Naive thymus-derived CD4-positive, alpha-beta T cell (primary cell): ENCODE results near the gene RAMP1. TPM values are rescaled to one million over a fixed set of nuclear protein-coding genes. Genes with fewer than 3 reads are reported as not detected.
A peak's percentile ranks its signal among the peaks of the same experiment; 100 is the strongest.
"Not testable (repeated sequence)": the region's sequence is repeated elsewhere in the genome, so short reads cannot be mapped to it uniquely, and the experiment has no call there.

Source experiments
- ATAC-seq: fragments of 150-1000 bp; cut with Tn5 transposase; 2 replicates; pipeline ENCODE4 v1.10.0; 2021; ENCODE audit warnings: mild to moderate bottlenecking, moderate library complexity
- CTCF ChIA-PET: fragments of 350-600 bp; sonication (Branson Sonifier 250); formaldehyde crosslinking; loops from one replicate; lab custom pipeline; 2021; ENCODE audit warnings: antibody characterized with exemption; lab: Charles Lee
- POLR2A ChIA-PET: fragments of 350-600 bp; sonication (Branson Sonifier 250); formaldehyde crosslinking; loops from one replicate; lab custom pipeline; 2021; ENCODE audit warnings: antibody characterized with exemption, inconsistent platforms; lab: Charles Lee
- DNase-seq, 9 donors: peaks; one replicate each; pipeline versions ENCODE4 v3.0.0 to v3.0.0-alpha.2; 2020 to 2022; ENCODE audit warnings: mixed read lengths in 1 of 9
- H3K27ac ChIP-seq: one replicate; pipeline ENCODE4 v1.7.0; 2013; ENCODE audit warnings: mild to moderate bottlenecking, low read depth, low read length, moderate library complexity
- H3K27me3 ChIP-seq, 2 donors: one replicate each; pipeline ENCODE4 v1.7.0; 2013; ENCODE audit warnings: low read length in 2 of 2, mild to moderate bottlenecking in 2 of 2, moderate library complexity in 2 of 2; ENCODE audit not compliant: control insufficient read depth in 2 of 2, insufficient read depth in 2 of 2
- H3K36me3 ChIP-seq, 3 experiments: 1 replicate in 2 of 3; 2 replicates in 1 of 3; pipeline ENCODE4 v1.7.0; 2013; ENCODE audit warnings: low read length in 3 of 3, mild to moderate bottlenecking in 3 of 3, moderate library complexity in 1 of 3; ENCODE audit not compliant: insufficient read depth in 3 of 3, control insufficient read depth in 2 of 3
- H3K4me1 ChIP-seq, 2 donors: one replicate each; pipeline ENCODE4 v1.7.0; 2013; ENCODE audit warnings: low read length in 2 of 2, mild to moderate bottlenecking in 2 of 2, moderate library complexity in 1 of 2; ENCODE audit not compliant: control insufficient read depth in 2 of 2, insufficient read depth in 2 of 2
- H3K4me3 ChIP-seq: 2 replicates; pipeline ENCODE4 v1.7.0; 2013; ENCODE audit warnings: mild to moderate bottlenecking, low read length
- H3K9me3 ChIP-seq, 3 experiments: 1 replicate in 2 of 3; 2 replicates in 1 of 3; pipeline ENCODE4 v1.7.0; 2013; ENCODE audit warnings: low read length in 3 of 3; ENCODE audit not compliant: control insufficient read depth in 2 of 3
- H3K27ac Mint-ChIP-seq, 9 donors: one replicate each; pipeline ENCODE4 v1.8.0; 2020 to 2022; ENCODE audit warnings: mixed read lengths in 9 of 9, mild to moderate bottlenecking in 8 of 9, moderate library complexity in 5 of 9, inconsistent platforms in 2 of 9
- H3K27me3 Mint-ChIP-seq, 5 donors: one replicate each; pipeline ENCODE4 v1.8.0; 2021 to 2022; ENCODE audit warnings: mixed read lengths in 5 of 5, mild to moderate bottlenecking in 1 of 5
- H3K36me3 Mint-ChIP-seq, 5 donors: one replicate each; pipeline ENCODE4 v1.8.0; 2020 to 2022; ENCODE audit warnings: mixed read lengths in 5 of 5, mild to moderate bottlenecking in 3 of 5, inconsistent platforms in 1 of 5
- H3K4me1 Mint-ChIP-seq, 7 donors: one replicate each; pipeline ENCODE4 v1.8.0; 2020 to 2022; ENCODE audit warnings: mixed read lengths in 7 of 7, mild to moderate bottlenecking in 3 of 7, inconsistent platforms in 1 of 7
- H3K4me3 Mint-ChIP-seq, 10 donors: one replicate each; pipeline ENCODE4 v1.8.0; 2020 to 2022; ENCODE audit warnings: mild to moderate bottlenecking in 10 of 10, mixed read lengths in 10 of 10, moderate library complexity in 6 of 10, inconsistent platforms in 2 of 10
- H3K9me3 Mint-ChIP-seq, 11 donors: one replicate each; pipeline ENCODE4 v1.8.0; 2020 to 2022; ENCODE audit warnings: mixed read lengths in 11 of 11, mild to moderate bottlenecking in 4 of 11, inconsistent platforms in 1 of 11, moderate library complexity in 1 of 11
- intact Hi-C, 2 donors: fragments of 100-400 bp; cut with micrococcal nuclease; formaldehyde crosslinking; loops; one replicate each; pipeline ENCODE4 v1.15.1; 2023
- polyA plus RNA-seq, 2 donors: library from polyadenylated mRNA; unstranded; fragments of 300-500 nt; fragmentation: Illumina TruSeq; gene quantifications; one replicate each; pipeline ENCODE4 v1.2.3, GENCODE V29; 2021
- total RNA-seq, 6 experiments: library from RNA in 5 of 6; stranded (reverse) in 5 of 6; gene quantifications; 1 replicate in 5 of 6; 2 replicates in 1 of 6; pipeline ENCODE4 v1.2.3 and lab custom pipeline; 2021 to 2026

RAMP1 gene
- total and polyA plus RNA-seq, 7 experiments from 2014 or later: 0.52 to 13.2 (median 0.95) TPM; not detected in 1

GRCh38 chr2:237942513-237942899, 83.1 kb downstream of the RAMP1 start:
- Histone ChIP-seq H3K36me3 (no peaks in the 10 kb centered on the region), H3K4me1 (peaks cover 34 to 40% of the 10 kb centered on the region in 2 donors), H3K9me3 (peaks cover 0 to 17% (median 0%) of the 10 kb centered on the region in 3 experiments), H3K27me3 (no peaks in the 10 kb centered on the region), H3K27ac (peak overlapping the region; percentile 68), H3K4me3 (peak overlapping the region; percentile 28)
- Mint-ChIP-seq H3K36me3 (peaks cover 4 to 49% (median 13%) of the 10 kb centered on the region in 5 donors), H3K27me3 (no peaks in the 10 kb centered on the region), H3K27ac (peak overlapping the region; percentile 87 to 99 (median 97)), H3K9me3 (peaks cover 0 to 43% (median 20%) of the 10 kb centered on the region in 11 donors), H3K4me3 (peak overlapping the region; percentile 64 to 89 (median 77)), H3K4me1 (peaks cover 36 to 86% (median 75%) of the 10 kb centered on the region in 7 donors)
- POLR2A ChIA-PET: interaction anchor here (0.7 to 3.3 kb wide), 15 partner anchors 10 to 197 kb away, joined by 3 to 14 read pairs (median 5); partner anchors contain the start of gene UBE2F
- intact Hi-C loops: loop anchor here in 1 of 2 donors (2.0 kb wide), 1 partner anchor 24 kb away; the partner anchor contains the start of gene UBE2F
- CTCF ChIA-PET: interaction anchor here (0.8 to 3.1 kb wide), 2 partner anchors 16 to 19 kb away, joined by 3 to 17 read pairs; no protein-coding TSS in a partner anchor
- ATAC-seq: no peak
- no peak for DNase-seq

DNA sequence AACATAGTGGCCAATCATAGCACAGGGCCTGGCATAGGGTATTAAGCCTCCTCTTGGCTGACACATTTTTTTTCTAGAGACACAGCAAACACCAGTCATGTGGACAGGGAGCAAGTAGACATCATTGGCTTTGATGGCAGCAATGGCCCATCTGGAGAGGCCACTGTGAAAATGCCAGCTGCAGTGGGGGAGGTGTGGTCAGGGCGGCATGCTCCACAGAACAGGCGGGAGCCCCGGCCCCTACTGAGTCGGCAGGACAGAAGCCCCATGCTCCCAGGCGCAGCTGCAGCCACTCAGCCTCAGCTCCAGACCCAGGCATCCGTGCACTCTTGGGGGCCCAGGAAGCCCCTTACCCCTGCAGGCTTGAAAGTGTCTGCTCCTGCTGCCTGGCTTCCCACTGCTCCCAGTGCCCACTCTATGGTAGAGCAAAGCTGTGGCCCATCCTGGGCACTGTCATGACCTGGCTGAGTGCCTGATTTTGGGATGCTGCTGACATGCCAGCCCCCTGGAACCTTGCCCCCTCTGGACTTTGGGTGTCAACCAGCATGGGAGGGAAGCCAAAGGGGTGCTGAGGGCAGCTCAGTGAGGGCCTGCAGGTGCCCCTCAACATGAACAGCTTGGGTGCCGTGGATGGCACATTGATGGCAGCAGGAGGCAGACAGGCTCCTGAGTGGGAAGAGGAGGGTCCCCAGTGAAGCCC, 84.1 kb downstream of the RAMP1 start:
- intact Hi-C loops: loop anchor here in 1 of 2 donors (2.0 kb wide), 1 partner anchor 23 kb away; the partner anchor contains the start of gene UBE2F
- Histone ChIP-seq H3K9me3 (peaks cover 0 to 17% (median 0%) of the 10 kb centered on the region in 3 experiments), H3K4me3 (no peak overlapping the region), H3K36me3 (no peaks in the 10 kb centered on the region), H3K27ac (peak overlapping the region; percentile 26), H3K27me3 (no peaks in the 10 kb centered on the region), H3K4me1 (peaks cover 34 to 40% of the 10 kb centered on the region in 2 donors)
- ChIA-PET POLR2A (interaction anchor here (0.7 to 3.3 kb wide), 8 partner anchors 10 to 196 kb away, joined by 3 to 7 read pairs (median 3); partner anchors contain the start of gene UBE2F), CTCF (interaction anchor here (1.0 to 3.1 kb wide), 2 partner anchors 8 to 20 kb away, joined by 4 to 17 read pairs; no protein-coding TSS in a partner anchor)
- no peak for DNase-seq
- H3K27me3 Mint-ChIP-seq: no peaks in the 10 kb centered on the region
- H3K4me3 Mint-ChIP-seq: peak overlapping the region in 8 of 10 donors; percentile 25 to 89 (median 62)
- ATAC-seq: no peak
- H3K36me3 Mint-ChIP-seq: peaks cover 4 to 49% (median 13%) of the 10 kb centered on the region in 5 donors
- peaks cover 37 to 90% (median 75%) of the 10 kb centered on the region in 7 donors for H3K4me1 Mint-ChIP-seq
- peak overlapping the region; percentile 87 to 99 (median 97) for H3K27ac Mint-ChIP-seq
- H3K9me3 Mint-ChIP-seq: peaks cover 0 to 44% (median 20%) of the 10 kb centered on the region in 11 donors

GRCh38 chr2:237944302-237944701, 84.9 kb downstream of the RAMP1 start:
- H3K27ac ChIP-seq: no peak overlapping the region
- Mint-ChIP-seq H3K27me3 (no peaks in the 10 kb centered on the region), H3K27ac (peak overlapping the region; percentile 20 to 98 (median 79)), H3K9me3 (peaks cover 0 to 44% (median 20%) of the 10 kb centered on the region in 11 donors), H3K36me3 (peaks cover 4 to 47% (median 13%) of the 10 kb centered on the region in 5 donors), H3K4me1 (peaks cover 37 to 85% (median 69%) of the 10 kb centered on the region in 7 donors), H3K4me3 (peak overlapping the region in 2 of 10 donors; percentile 41 to 56)
- no peak overlapping the region for H3K4me3 ChIP-seq
- H3K9me3 ChIP-seq: peaks cover 0 to 17% (median 0%) of the 10 kb centered on the region in 3 experiments
- ChIA-PET CTCF (no interaction called here), POLR2A (interaction anchor here (0.5 to 1.7 kb wide), 4 partner anchors 17 to 256 kb away, joined by 3 to 6 read pairs (median 3); no protein-coding TSS in a partner anchor)
- H3K36me3 ChIP-seq: no peaks in the 10 kb centered on the region
- ATAC-seq (no peak), DNase-seq (no peak)
- H3K4me1 ChIP-seq: peaks cover 34 to 40% of the 10 kb centered on the region in 2 donors
- intact Hi-C loops: no loop called here
- H3K27me3 ChIP-seq: no peaks in the 10 kb centered on the region

GRCh38 chr2:237946423-237946822, 87.0 kb downstream of the RAMP1 start:
- H3K4me1 Mint-ChIP-seq: peaks cover 35 to 65% (median 50%) of the 10 kb centered on the region in 7 donors
- intact Hi-C loops: no loop called here
- H3K27ac Mint-ChIP-seq: peak overlapping the region in 5 of 9 donors; percentile 49 to 97 (median 82)
- ATAC-seq (no peak), DNase-seq (no peak)
- H3K9me3 Mint-ChIP-seq: peaks cover 0 to 36% (median 20%) of the 10 kb centered on the region in 11 donors
- ChIA-PET CTCF (no interaction called here), POLR2A (interaction anchor here (0.9 to 1.4 kb wide), 2 partner anchors 23 to 53 kb away, joined by 3 read pairs; no protein-coding TSS in a partner anchor)
- H3K4me3 Mint-ChIP-seq: peak overlapping the region in 6 of 10 donors; percentile 21 to 74 (median 54)
- Histone ChIP-seq H3K27ac (no peak overlapping the region), H3K36me3 (no peaks in the 10 kb centered on the region), H3K9me3 (peaks cover 0 to 17% (median 0%) of the 10 kb centered on the region in 3 experiments), H3K4me1 (peaks cover 25 to 30% of the 10 kb centered on the region in 2 donors), H3K27me3 (no peaks in the 10 kb centered on the region), H3K4me3 (no peak overlapping the region)
- peaks cover 4 to 37% (median 11%) of the 10 kb centered on the region in 5 donors for H3K36me3 Mint-ChIP-seq
- peaks cover 0 to 7% (median 0%) of the 10 kb centered on the region in 5 donors for H3K27me3 Mint-ChIP-seq

- H3K36me3 ChIP-seq, CTCF ChIA-PET, DNase-seq, H3K4me1 ChIP-seq, ATAC-seq, H3K9me3 ChIP-seq, H3K4me3 ChIP-seq, H3K27me3 ChIP-seq, intact Hi-C loops, H3K4me3 Mint-ChIP-seq, H3K36me3 Mint-ChIP-seq, H3K27ac ChIP-seq: not testable (repeated sequence)
- Mint-ChIP-seq H3K27ac (peak overlapping the region in 2 of 9 donors; percentile 52), H3K9me3 (peaks cover 0 to 10% (median 6%) of the 10 kb centered on the region in 11 donors), H3K27me3 (peaks cover 6 to 31% (median 7%) of the 10 kb centered on the region in 5 donors), H3K4me1 (peaks cover 3 to 24% (median 14%) of the 10 kb centered on the region in 7 donors)
- POLR2A ChIA-PET: interaction anchor here (0.7 to 3.1 kb wide), 2 partner anchors 10 to 11 kb away, joined by 3 to 11 read pairs; no protein-coding TSS in a partner anchor
Observed at GRCh38 chr2:237951354-237951753, 91.9 kb downstream of the RAMP1 start.

DNA sequence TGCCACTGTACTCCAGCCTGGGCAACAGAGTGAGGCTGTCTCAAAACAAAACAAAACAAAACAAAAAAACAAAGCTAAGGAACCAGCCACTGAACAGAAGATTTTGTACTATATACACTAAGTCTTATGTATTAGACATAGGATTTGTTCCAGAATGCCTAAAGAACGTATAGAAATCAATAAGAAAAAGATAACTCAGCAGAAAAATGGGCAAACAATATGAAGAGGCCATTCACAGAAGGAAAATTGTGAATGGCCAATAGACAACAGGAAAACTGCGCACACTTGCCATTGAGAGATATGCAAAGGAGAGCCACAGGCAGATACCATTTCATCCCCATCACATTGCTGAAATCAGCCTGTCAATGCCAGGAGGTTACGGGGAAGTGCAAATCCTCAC, 92.5 kb downstream of the RAMP1 start:
- H3K36me3 ChIP-seq: no peaks in the 10 kb centered on the region
- H3K9me3 Mint-ChIP-seq: peaks cover 0 to 8% (median 4%) of the 10 kb centered on the region in 11 donors
- H3K9me3 ChIP-seq: no peaks in the 10 kb centered on the region
- H3K36me3 Mint-ChIP-seq: peaks cover 0 to 4% (median 0%) of the 10 kb centered on the region in 5 donors
- H3K4me3 Mint-ChIP-seq: no peak overlapping the region
- no peak for ATAC-seq
- H3K4me3 ChIP-seq: no peak overlapping the region
- intact Hi-C loops: no loop called here
- ChIA-PET CTCF (no interaction called here), POLR2A (interaction anchor here (3.1 kb wide), 1 partner anchor 11 kb away, joined by 11 read pairs; no protein-coding TSS in a partner anchor)
- peaks cover 2 to 22% (median 15%) of the 10 kb centered on the region in 7 donors for H3K4me1 Mint-ChIP-seq
- peaks cover 6 to 33% (median 8%) of the 10 kb centered on the region in 5 donors for H3K27me3 Mint-ChIP-seq
- no peak for DNase-seq
- no peaks in the 10 kb centered on the region for H3K4me1 ChIP-seq
- no peaks in the 10 kb centered on the region for H3K27me3 ChIP-seq
- peak overlapping the region in 2 of 9 donors; percentile 51 to 52 for H3K27ac Mint-ChIP-seq
- H3K27ac ChIP-seq: no peak overlapping the region
